Liver (tissue), 3 donors: Measurements from ENCODE around the gene NR2C2AP.

Experiments used
- CTCF ChIP-seq: fragments of 150-350 bp; IDR thresholded peaks from 2 replicates; pipeline ENCODE4 v1.5.1; 2017; ENCODE audit warnings: improper control_type of control experiment, low read depth, low read length; ENCODE audit not compliant: missing input control
- FOXA1 ChIP-seq: IDR thresholded peaks from 2 replicates; pipeline ENCODE4 v1.6.1; 2016; ENCODE audit warnings: antibody characterized with exemption
- HNF4G ChIP-seq: IDR thresholded peaks from 2 replicates; pipeline ENCODE4 v1.6.1; 2016; ENCODE audit warnings: antibody characterized with exemption
- MAX ChIP-seq: IDR thresholded peaks from 2 replicates; pipeline ENCODE4 v1.6.1; 2016; ENCODE audit warnings: antibody characterized with exemption
- RAD21 ChIP-seq, 2 donors: IDR thresholded peaks; 2 replicates each; pipeline ENCODE4 v1.6.1; 2016; ENCODE audit warnings: antibody characterized with exemption in 2 of 2, mild to moderate bottlenecking in 2 of 2
- RXRA ChIP-seq, 2 donors: IDR thresholded peaks; 2 replicates each; pipeline ENCODE4 v1.6.1; 2017 to 2018; ENCODE audit warnings: antibody characterized with exemption in 2 of 2, mild to moderate bottlenecking in 1 of 2
- SP1 ChIP-seq: IDR thresholded peaks from 2 replicates; pipeline ENCODE4 v1.6.1; 2018; ENCODE audit warnings: antibody characterized with exemption, mild to moderate bottlenecking
- TAF1 ChIP-seq: conservative IDR thresholded peaks from 2 replicates; pipeline ENCODE4 v1.6.1; 2016; ENCODE audit warnings: antibody characterized with exemption, mild to moderate bottlenecking
- donor health status: healthy.
- donor health status: healthy.

- TF ChIP-seq SP1 (no peak), CTCF (no peak), MAX (no peak), RXRA (IDR thresholded peaks at IDR 0.05) (no peak), RAD21 (IDR thresholded peaks at IDR 0.05) (no peak), FOXA1 (no peak), TAF1 (no peak), HNF4G (no peak)
Observed at GRCh38 chr19:19186742-19187141, 16.5 kb downstream of the NR2C2AP start.
